Left ventricle myocardium inferior (tissue), 1 donor: Measurements from ENCODE around the gene GALNT4. TPM values are rescaled to one million over a fixed set of nuclear protein-coding genes. Genes with fewer than 3 reads are reported as not detected.
A peak's percentile ranks its signal among the peaks of the same experiment; 100 is the strongest.

Experiments used
- DNase-seq: peaks from one replicate; pipeline ENCODE4 v3.0.0-alpha.2; 2020
- H3K27ac ChIP-seq: fragments of 200-600 bp; replicated peaks from 2 replicates; pipeline ENCODE4 v1.8.0; 2021
- H3K27me3 ChIP-seq: fragments of 200-600 bp; 2 replicates; pipeline ENCODE4 v1.8.0; 2021; ENCODE audit warnings: low read depth
- H3K36me3 ChIP-seq: fragments of 200-600 bp; 2 replicates; pipeline ENCODE4 v1.8.0; 2021
- H3K4me1 ChIP-seq: fragments of 200-600 bp; 2 replicates; pipeline ENCODE4 v1.8.0; 2021
- H3K4me3 ChIP-seq: fragments of 200-600 bp; 2 replicates; pipeline ENCODE4 v1.8.0; 2021; ENCODE audit warnings: mild to moderate bottlenecking, moderate library complexity
- H3K9me3 ChIP-seq: fragments of 200-600 bp; replicated peaks from 2 replicates; pipeline ENCODE4 v1.8.0; 2021
- intact Hi-C: fragments of 100-400 bp; cut with micrococcal nuclease; formaldehyde crosslinking; loops from one replicate; pipeline ENCODE4 v1.11.0; 2022
- total RNA-seq: library from RNA; stranded (reverse); fragmentation: NEBNext Ultra II Directional; extraction: Animal tissue kit (Norgen Biotek cat#: 25700); gene quantifications from one replicate; pipeline ENCODE4 v1.2.1, GENCODE V29; 2021
- TF ChIP-seq, protein P1 (sequence below): fragments of 200-600 bp; IDR thresholded peaks from 2 replicates; pipeline ENCODE4 v1.8.0; 2021; ENCODE audit warnings: antibody characterized with exemption, mild to moderate bottlenecking, borderline replicate concordance
- donor health status: DM: no; HTN: yes; CAD: no; lungs with severe emphysema.

Gene GALNT4
- total RNA-seq, 1 donor from 2014 or later = 2.1 TPM

DNA sequence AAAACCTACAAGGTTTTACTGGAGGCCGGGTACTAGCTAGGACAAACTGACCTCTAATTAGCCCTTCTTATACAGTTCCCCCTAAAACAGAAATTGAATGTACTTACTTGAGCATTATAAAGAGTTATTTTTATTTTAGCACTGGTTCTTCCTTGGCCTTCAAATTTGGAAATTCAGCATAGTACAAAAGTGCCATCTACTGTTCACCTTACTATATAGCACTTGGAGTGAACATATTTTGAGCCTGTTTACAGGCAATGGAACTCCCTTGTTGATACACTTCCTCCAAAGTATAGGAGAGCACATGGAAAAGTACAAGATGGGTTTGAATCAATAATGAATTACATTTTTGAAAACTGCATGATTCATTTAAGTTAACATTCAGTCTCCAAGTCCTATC is 5.1 kb upstream of the GALNT4 start:
- no peaks in the 10 kb centered on the region for H3K9me3 ChIP-seq
- no peak for DNase-seq
- peaks cover 32% of the 10 kb centered on the region for H3K4me1 ChIP-seq
- no peaks in the 10 kb centered on the region for H3K36me3 ChIP-seq
- H3K4me3 ChIP-seq = no peak overlapping the region
- intact Hi-C loops = loop anchor here (5.0 kb wide), 2 partner anchors 57 to 512 kb away; no protein-coding TSS in a partner anchor
- TF ChIP-seq, protein P1, sequence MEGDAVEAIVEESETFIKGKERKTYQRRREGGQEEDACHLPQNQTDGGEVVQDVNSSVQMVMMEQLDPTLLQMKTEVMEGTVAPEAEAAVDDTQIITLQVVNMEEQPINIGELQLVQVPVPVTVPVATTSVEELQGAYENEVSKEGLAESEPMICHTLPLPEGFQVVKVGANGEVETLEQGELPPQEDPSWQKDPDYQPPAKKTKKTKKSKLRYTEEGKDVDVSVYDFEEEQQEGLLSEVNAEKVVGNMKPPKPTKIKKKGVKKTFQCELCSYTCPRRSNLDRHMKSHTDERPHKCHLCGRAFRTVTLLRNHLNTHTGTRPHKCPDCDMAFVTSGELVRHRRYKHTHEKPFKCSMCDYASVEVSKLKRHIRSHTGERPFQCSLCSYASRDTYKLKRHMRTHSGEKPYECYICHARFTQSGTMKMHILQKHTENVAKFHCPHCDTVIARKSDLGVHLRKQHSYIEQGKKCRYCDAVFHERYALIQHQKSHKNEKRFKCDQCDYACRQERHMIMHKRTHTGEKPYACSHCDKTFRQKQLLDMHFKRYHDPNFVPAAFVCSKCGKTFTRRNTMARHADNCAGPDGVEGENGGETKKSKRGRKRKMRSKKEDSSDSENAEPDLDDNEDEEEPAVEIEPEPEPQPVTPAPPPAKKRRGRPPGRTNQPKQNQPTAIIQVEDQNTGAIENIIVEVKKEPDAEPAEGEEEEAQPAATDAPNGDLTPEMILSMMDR = peak; percentile 76
- H3K27me3 ChIP-seq = no peaks in the 10 kb centered on the region
- H3K27ac ChIP-seq = no peak overlapping the region

DNA sequence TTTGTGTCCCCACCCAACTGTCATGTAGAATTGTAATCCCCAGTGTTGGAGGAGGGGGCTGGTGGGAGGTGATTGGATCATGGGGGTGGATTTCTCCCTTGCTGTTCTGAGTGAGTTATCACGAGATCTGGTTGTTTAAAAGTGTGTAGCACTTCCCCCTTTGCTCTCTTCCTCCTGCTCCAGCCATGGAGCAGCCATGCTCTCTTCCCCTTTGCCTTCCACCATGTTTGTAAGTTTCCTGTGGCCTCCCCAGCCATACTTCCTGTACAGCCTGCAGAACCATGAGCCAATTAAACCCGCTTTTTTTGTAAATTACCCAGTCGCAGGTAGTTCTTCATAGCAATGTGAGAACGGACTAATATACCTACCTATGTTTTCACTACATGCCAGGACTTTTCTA is 3.8 kb upstream of the GALNT4 start:
- intact Hi-C loops = loop anchor here (5.0 kb wide), 2 partner anchors 56 to 511 kb away; no protein-coding TSS in a partner anchor
- Histone ChIP-seq H3K4me3 (no peak overlapping the region), H3K27ac (no peak overlapping the region), H3K9me3 (no peaks in the 10 kb centered on the region), H3K27me3 (no peaks in the 10 kb centered on the region), H3K36me3 (no peaks in the 10 kb centered on the region), H3K4me1 (peaks cover 45% of the 10 kb centered on the region)
- TF ChIP-seq, protein P1 = no peak
- DNase-seq = no peak

DNA sequence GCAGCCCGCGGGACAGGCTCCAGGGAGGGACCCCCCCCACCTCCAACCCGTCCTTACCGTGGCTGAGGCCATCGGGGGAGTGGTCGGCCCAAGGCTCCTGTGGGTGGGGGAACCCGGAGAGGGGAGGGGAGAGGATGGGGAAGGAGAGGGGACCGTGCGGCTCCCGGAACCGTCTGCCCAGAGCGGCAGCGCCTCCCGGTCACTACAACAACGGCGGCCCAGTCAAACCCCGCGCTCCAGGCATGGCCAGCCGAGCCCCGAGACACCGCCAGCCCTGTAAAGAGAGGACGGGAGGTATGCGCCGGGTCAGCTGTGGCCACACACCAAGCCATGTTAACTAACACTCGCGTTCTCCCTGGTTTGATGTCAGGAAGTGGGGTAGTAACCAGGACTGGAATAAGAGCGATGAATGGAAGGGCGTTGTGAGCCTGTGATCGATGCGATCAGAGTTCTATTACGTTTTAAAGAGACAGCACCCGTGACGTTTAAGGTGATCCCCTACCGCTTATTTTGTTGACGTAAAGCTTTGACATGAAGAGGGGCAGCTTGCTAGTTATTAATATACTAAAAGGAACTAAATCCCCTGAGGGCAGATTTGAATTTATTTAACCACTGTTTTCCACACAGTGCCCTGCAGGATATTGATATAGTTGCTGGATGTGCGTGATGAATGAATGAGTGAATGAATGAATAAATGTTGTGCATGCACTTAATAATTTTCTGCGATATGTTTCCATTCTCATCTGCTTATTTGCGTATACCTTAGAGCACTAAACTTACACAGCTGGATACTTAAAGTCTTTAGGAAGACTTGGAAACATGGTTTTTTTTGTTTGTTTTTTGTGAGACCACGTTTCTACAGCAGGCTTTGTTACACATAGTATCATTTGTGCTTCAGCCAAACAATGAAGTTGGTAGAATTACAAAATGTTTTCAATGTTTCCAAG is 1.5 kb upstream of the GALNT4 start, which contains the start of gene POC1B:
Gene POC1B (minus strand): TSS at position 224 of the 947 bp plus-strand sequence. CDS start 152 bp downstream, at position 72.
- intact Hi-C loops = loop anchor here (5.0 kb wide), 2 partner anchors 54 to 509 kb away; no protein-coding TSS in a partner anchor
- peaks cover 7% of the 10 kb centered on the region for H3K36me3 ChIP-seq
- no peaks in the 10 kb centered on the region for H3K9me3 ChIP-seq
- H3K27ac ChIP-seq = peak within 1 kb of the TSS; percentile 95
- DNase-seq = peak; percentile 83
- H3K4me3 ChIP-seq = peak within 1 kb of the TSS; percentile 95
- TF ChIP-seq, protein P1 = no peak
- H3K27me3 ChIP-seq = no peaks in the 10 kb centered on the region
- H3K4me1 ChIP-seq = peaks cover 68% of the 10 kb centered on the region

DNA sequence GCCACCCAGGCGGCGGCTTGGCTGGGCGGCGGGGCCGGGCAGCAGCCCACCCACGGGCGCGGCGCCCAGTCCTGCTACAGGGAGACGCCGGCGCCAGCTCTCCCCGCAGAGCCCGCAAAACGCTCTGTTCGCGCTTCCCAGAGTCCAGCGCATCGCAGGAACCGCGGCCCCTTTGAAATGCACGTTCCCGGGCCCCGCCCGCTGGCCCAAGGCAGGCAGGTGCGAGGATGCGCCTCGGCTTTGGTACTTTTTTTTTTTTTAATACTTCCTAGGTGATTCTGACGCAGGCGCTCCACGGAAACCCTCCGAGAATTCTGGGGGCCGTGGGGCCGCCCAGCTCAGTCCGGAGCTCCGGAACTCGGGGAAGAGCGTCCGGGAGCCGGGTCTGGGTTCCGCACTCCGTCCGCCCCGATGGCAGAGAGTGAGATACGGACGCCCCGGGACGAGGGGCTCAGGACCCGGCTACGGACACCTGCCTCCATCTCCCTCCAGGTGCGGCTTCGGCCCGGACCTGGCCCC is 768 bp upstream of the GALNT4 start:
- Histone ChIP-seq H3K27ac (peak overlapping the region; percentile 95), H3K27me3 (no peaks in the 10 kb centered on the region), H3K4me3 (peak overlapping the region; percentile 95), H3K9me3 (no peaks in the 10 kb centered on the region), H3K36me3 (peaks cover 7% of the 10 kb centered on the region), H3K4me1 (peaks cover 74% of the 10 kb centered on the region)
- TF ChIP-seq, protein P1 = no peak
- DNase-seq = peak; percentile 35
- intact Hi-C loops = loop anchor here (5.0 kb wide), 2 partner anchors 53 to 508 kb away; no protein-coding TSS in a partner anchor

DNA sequence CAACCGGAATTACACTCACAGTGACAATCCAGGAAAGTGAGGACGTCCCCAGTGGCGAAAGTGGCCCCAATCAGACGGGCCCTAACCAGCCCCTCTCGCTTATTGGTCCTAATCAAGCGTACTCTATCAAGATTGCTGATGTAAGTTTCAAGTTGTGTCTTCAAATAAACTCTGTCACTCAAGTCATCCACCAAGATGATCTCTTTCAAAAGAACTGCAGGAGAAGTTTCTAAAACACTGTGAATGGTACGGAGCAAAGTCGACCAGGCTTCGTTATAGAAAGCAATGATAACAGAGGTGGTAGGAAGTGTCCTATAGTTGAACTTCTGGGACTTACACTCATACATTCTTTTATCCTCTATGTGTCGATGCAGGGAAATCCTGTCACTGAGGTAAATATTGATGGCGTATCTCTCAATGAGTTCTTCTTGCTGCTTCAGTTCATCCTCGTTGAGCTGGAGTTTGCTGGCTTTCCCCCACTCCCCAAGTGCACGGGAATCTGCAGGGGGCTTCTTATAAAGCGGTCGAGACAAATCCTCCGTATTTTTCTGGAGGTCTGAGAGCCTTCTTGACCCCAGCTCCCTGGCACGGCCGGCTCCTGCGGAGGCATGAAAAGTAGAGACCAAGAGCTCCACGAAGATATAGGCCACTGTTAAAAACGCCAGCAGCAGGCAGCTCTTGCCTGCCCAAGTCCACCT is 604 bp downstream of the GALNT4 start:
- Histone ChIP-seq H3K4me3 (peak overlapping the region; percentile 95), H3K36me3 (peaks cover 7% of the 10 kb centered on the region), H3K9me3 (no peaks in the 10 kb centered on the region), H3K4me1 (peaks cover 71% of the 10 kb centered on the region), H3K27ac (peak overlapping the region; percentile 95), H3K27me3 (no peaks in the 10 kb centered on the region)
- intact Hi-C loops = no loop called here
- DNase-seq = no peak
- TF ChIP-seq, protein P1 = no peak
